A549 treated with CpdA at 1 μM for 4 hours (cell line): ENCODE results near the gene MAGOHB. TPM values are rescaled to one million over a fixed set of nuclear protein-coding genes. Genes with fewer than 3 reads are reported as not detected.

Experiments used
- total RNA-seq: library from RNA; stranded (reverse); fragments of 200-300 nt; extraction: Qiagen RNA extraction; gene quantifications from 5 replicates; pipeline ENCODE4 v1.2.3, GENCODE V29; 2022; ENCODE audit warnings: low read depth

The MAGOHB gene
- 46.2 to 69.7 TPM (median 56.1 TPM) in 5 replicates for total RNA-seq

DNA sequence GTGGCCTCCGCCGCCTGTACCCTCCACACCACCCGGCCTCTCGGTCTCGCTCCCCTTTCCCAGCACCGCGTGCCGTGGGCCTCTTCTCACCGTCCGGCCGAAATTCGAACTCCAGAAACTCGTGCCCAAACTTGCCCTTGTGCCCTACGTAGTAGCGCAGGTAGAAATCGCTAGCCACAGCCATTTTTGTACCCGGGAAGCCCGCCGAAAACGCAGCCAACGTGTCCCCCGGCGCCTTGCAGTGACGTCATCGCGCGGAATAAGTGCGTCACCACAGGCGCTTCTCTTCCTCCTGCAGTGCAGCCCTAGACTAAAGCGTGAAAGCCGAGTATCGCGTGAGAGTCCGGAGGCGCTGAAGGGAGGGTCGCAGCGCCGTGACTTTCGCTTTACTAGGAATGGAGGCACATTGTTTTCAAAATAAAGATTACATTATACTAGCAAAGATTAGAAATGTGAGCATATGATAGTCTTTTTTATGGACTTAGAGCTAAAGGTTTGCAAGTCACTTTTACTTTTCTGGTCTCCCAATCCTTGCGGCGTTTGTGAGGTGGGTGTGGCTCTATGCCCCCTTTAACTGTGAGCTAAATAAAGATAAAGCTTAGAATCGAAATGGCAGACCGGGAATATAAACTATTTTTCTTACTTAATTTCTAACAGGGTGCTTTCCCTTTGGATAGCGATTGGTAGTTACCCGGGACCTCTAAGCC lies at the start of gene MAGOHB:
TSS of gene MAGOHB (minus strand) at position 261 of the 707 bp plus-strand sequence. CDS start at position 184, 77 bp downstream.

Other genes starting within 250 kb of the MAGOHB start
- gene KLRK1, start 223.6 kb downstream of the MAGOHB start, total RNA-seq, result not detected in 5 replicates
- not detected in 5 replicates for gene KLRC4, start 203.9 kb downstream of the MAGOHB start, total RNA-seq
- 0.29 to 0.32 TPM in 2 of 5 replicates, not detected in the others for gene KLRC3, start 193.0 kb downstream of the MAGOHB start, total RNA-seq
- gene KLRC2, start 177.6 kb downstream of the MAGOHB start, total RNA-seq, result 1.0 to 2.2 TPM (median 1.4 TPM) in 5 replicates
- 0.06 TPM in 1 of 5 replicates, not detected in the others for gene KLRC1, start 160.2 kb downstream of the MAGOHB start, total RNA-seq
- gene EIF2S3B, start 107.7 kb downstream of the MAGOHB start, total RNA-seq, result 0.45 to 1.2 TPM (median 0.67 TPM) in 5 replicates
- 0.12 to 0.76 TPM (median 0.23 TPM) in 5 replicates for gene STYK1, start 60.4 kb upstream of the MAGOHB start, total RNA-seq
- 248 to 289 TPM (median 263 TPM) in 5 replicates for gene YBX3, start 109.7 kb upstream of the MAGOHB start, total RNA-seq
- gene TAS2R7, start 189.0 kb upstream of the MAGOHB start, total RNA-seq, result not detected in 5 replicates
- not detected in 5 replicates for gene TAS2R8, start 193.7 kb upstream of the MAGOHB start, total RNA-seq
- not detected in 5 replicates for gene TAS2R9, start 196.6 kb upstream of the MAGOHB start, total RNA-seq
- gene TAS2R10, start 212.7 kb upstream of the MAGOHB start, total RNA-seq, result 0.05 TPM in 1 of 5 replicates, not detected in the others
- 1.5 to 4.3 TPM (median 3.3 TPM) in 5 replicates for gene PRR4, start 235.9 kb upstream of the MAGOHB start, total RNA-seq